ENCODE measurements around the gene CDC73.

Gene CDC73

DNA sequence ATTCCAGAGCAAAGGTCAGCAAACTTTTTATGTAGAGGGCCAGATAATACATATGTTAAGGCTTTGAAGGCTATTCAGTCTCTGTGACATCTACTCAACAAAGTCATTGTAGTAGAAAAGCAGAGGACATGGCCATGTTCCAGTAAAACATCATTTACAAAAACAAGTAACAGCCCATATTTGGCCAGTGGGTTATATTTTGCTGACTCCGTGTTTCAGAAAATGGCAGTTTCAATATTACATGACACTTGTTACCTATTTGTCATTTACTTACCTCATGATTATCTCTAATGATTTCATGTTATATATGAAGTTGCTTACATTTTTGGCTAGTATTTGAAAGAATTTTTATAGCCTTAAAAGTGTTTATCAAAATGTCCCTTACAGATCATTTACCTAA lies 182.0 kb downstream of the CDC73 start:
- DNase-seq: no peak

Measured in NK-92 treated with Interleukin-12 subunit alpha and Interleukin-12 subunit beta, amount 100 ng/mL, for 24 hours (cell line).